ENCODE results near the gene GATD1. TPM values are rescaled to one million over a fixed set of nuclear protein-coding genes. Genes with fewer than 3 reads are reported as not detected.

GATD1 gene
- total and polyA plus RNA-seq, 9 of the 15 experiments (the other 6 are each of a cell fraction or from before 2014, with no cell fraction given) = 2.8 to 144 (median 36.9) TPM

GRCh38 chr11:747158-748006 lies 29.9 kb downstream of the GATD1 start, which contains the start of gene TALDO1 (continued):
- TF ChIP-seq HCFC1 (IDR thresholded peaks at IDR 0.05; ENCODE audit: low read depth, low read length) (0 out of 2 replicates have a peak, but pooled peaks have one; percentile 17), CUX1 (CRISPR knock-in tag; IDR thresholded peaks at IDR 0.05) (no peak), PATZ1 (CRISPR knock-in tag; IDR thresholded peaks at IDR 0.05; ENCODE audit: borderline replicate concordance) (no peak), ZBTB5 (IDR thresholded peaks at IDR 0.05) (no peak), ZNF780A (CRISPR knock-in tag; IDR thresholded peaks at IDR 0.05) (no peak), SNAPC5 (CRISPR knock-in tag; IDR thresholded peaks at IDR 0.05) (no peak), NR3C1 (CRISPR knock-in tag; IDR thresholded peaks at IDR 0.05) (peak; percentile 22; the same call in 1 of the 2 replicates), ZBTB11 (CRISPR knock-in tag; IDR thresholded peaks at IDR 0.05) (peak in 2 of 3 experiments; percentile 33 to 72; a peak in 2 of 6 replicates), MYNN (IDR thresholded peaks at IDR 0.05) (no peak), MYNN (CRISPR knock-in tag; IDR thresholded peaks at IDR 0.05) (no peak), ETS2 (tag; IDR thresholded peaks at IDR 0.05; ENCODE audit: borderline replicate concordance, poor library complexity, severe bottlenecking) (no peak)

Measured in K562 (cell line).